Psoas muscle (tissue), 8 donors: ENCODE data around the gene FTO. TPM values are rescaled to one million over a fixed set of nuclear protein-coding genes. Genes with fewer than 3 reads are reported as not detected.
A peak's percentile ranks its signal among the peaks of the same experiment; 100 is the strongest.

Experiments
- ATAC-seq, 4 donors: fragments of 200-7000 bp; cut with Tn5 transposase; one replicate each; pipeline ENCODE4 v1.9.1; 2020; ENCODE audit warnings: moderate library complexity in 3 of 4, mild to moderate bottlenecking in 2 of 4
- DNase-seq, 2 donors: peaks; one replicate each; pipeline ENCODE4 v3.0.0-alpha.2; 2020
- H3K27ac ChIP-seq: fragments of 200-600 bp; one replicate; pipeline ENCODE4 v1.8.0; 2022
- H3K27me3 ChIP-seq, 3 donors: fragments of 200-600 bp in 1 of 3; one replicate each; pipeline versions ENCODE4 v1.6.1 to v1.8.0; 2013 to 2022; ENCODE audit warnings: low read length in 2 of 3, mild to moderate bottlenecking in 2 of 3, moderate library complexity in 1 of 3; ENCODE audit not compliant: insufficient read depth in 3 of 3
- H3K36me3 ChIP-seq, 2 donors: fragments of 200-600 bp in 1 of 2; one replicate each; pipeline versions ENCODE4 v1.6.1 to v1.8.0; 2013 to 2022; ENCODE audit warnings: low read depth in 1 of 2, mild to moderate bottlenecking in 1 of 2, moderate library complexity in 1 of 2; ENCODE audit not compliant: insufficient read depth in 1 of 2
- H3K4me1 ChIP-seq: fragments of 200-600 bp; one replicate; pipeline ENCODE4 v1.8.0; 2022
- H3K4me3 ChIP-seq: fragments of 200-600 bp; one replicate; pipeline ENCODE4 v1.8.0; 2022; ENCODE audit warnings: mild to moderate bottlenecking
- H3K9me3 ChIP-seq: fragments of 200-600 bp; one replicate; pipeline ENCODE4 v1.8.0; 2022
- CTCF ChIP-seq: fragments of 200-600 bp; IDR thresholded peaks from one replicate; pipeline ENCODE4 v1.8.0; 2022; ENCODE audit warnings: antibody characterized with exemption
- WGBS, 3 donors: extraction: QIAGEN DNeasy Blood & Tissue Kit; methylation state at CpG; one replicate each; pipeline versions ENCODE4 v1.1.6 to v1.1.7; 2013; 5-methylcytosine and 5-hydroxymethylcytosine counted together
- intact Hi-C, 2 donors: fragments of 100-400 bp; cut with DNase I; formaldehyde crosslinking; loops; one replicate each; pipeline versions ENCODE4 v1.11.0 to v1.14.2; 2022
- polyA plus RNA-seq, 3 donors: library from polyadenylated mRNA; stranded (reverse); fragments of 200-250 nt; gene quantifications; one replicate each; pipeline ENCODE4 v1.2.3, GENCODE V29; 2013
- total RNA-seq, 4 donors: library from RNA; stranded (reverse); fragmentation: NEBNext Ultra II Directional in 2 of 4; extraction: Animal tissue kit (Norgen Biotek cat#: 25700) in 2 of 4; gene quantifications; one replicate each; pipeline versions ENCODE4 v1.2.1 to v1.2.4, GENCODE V29; 2021 to 2023
- donor health status: healthy with polysubstance abuse.
- donor health status: DM: no; HTN: no; CAD: no; lungs with moderate emphysema.
- donor health status: Bipolar disorder and iron deficiency.
- donor health status: healthy.
- donor health status: DM: yes; HTN: yes; CAD: no.
- donor health status: DM: no; HTN: no; CAD: no.
- donor health status: DM: no; HTN: no; CAD: no.
- donor health status: DM: yes; HTN: yes; CAD: no.

Gene FTO
- total and polyA plus RNA-seq, 7 donors, result 14.2 to 67.6 (median 47.4) TPM

GRCh38 chr16:53753431-53753830 is 49.5 kb downstream of the FTO start:
- Histone ChIP-seq H3K36me3 (no peaks in the 10 kb centered on the region), H3K4me1 (peaks cover 19% of the 10 kb centered on the region), H3K9me3 (no peaks in the 10 kb centered on the region), H3K4me3 (no peak overlapping the region), H3K27ac (no peak overlapping the region), H3K27me3 (no peaks in the 10 kb centered on the region)
- ATAC-seq, result no peak
- DNase-seq, result no peak
- no peak for TF ChIP-seq CTCF
- 75 to 87% (median 76%) methylated on average over 1 of the region's 1 CpG for WGBS, 3 donors
- intact Hi-C loops, result no loop called here

GRCh38 chr16:53755026-53755910 is 51.3 kb downstream of the FTO start:
- peak; percentile 50 to 64 for DNase-seq
- H3K4me3 ChIP-seq, result no peak overlapping the region
- no peak overlapping the region for H3K27ac ChIP-seq
- no peak for TF ChIP-seq CTCF
- no peaks in the 10 kb centered on the region for H3K36me3 ChIP-seq
- peak in 3 of 4 donors; percentile 65 to 87 (median 81) for ATAC-seq
- no peaks in the 10 kb centered on the region for H3K27me3 ChIP-seq
- WGBS, 3 donors, result 71 to 88% (median 74%) methylated on average over 9 of the region's 9 CpGs
- peaks cover 19% of the 10 kb centered on the region for H3K4me1 ChIP-seq
- intact Hi-C loops, result no loop called here
- no peaks in the 10 kb centered on the region for H3K9me3 ChIP-seq

GRCh38 chr16:53756275-53756996 is 52.5 kb downstream of the FTO start:
- no peaks in the 10 kb centered on the region for H3K27me3 ChIP-seq
- no peak overlapping the region for H3K4me3 ChIP-seq
- H3K4me1 ChIP-seq, result peaks cover 19% of the 10 kb centered on the region
- no peak for DNase-seq
- H3K36me3 ChIP-seq, result no peaks in the 10 kb centered on the region
- intact Hi-C loops, result no loop called here
- no peaks in the 10 kb centered on the region for H3K9me3 ChIP-seq
- no peak for TF ChIP-seq CTCF
- peak in 1 of 4 donors; percentile 16 for ATAC-seq
- no peak overlapping the region for H3K27ac ChIP-seq
- WGBS, 3 donors, result 57 to 58% (median 57%) methylated on average over 4 of the region's 4 CpGs

GRCh38 chr16:53757971-53758609 is 54.1 kb downstream of the FTO start:
- no peak for DNase-seq
- no peaks in the 10 kb centered on the region for H3K9me3 ChIP-seq
- intact Hi-C loops, result no loop called here
- H3K27ac ChIP-seq, result no peak overlapping the region
- H3K27me3 ChIP-seq, result no peaks in the 10 kb centered on the region
- no peak for ATAC-seq
- WGBS, 3 donors, result 58 to 71% (median 68%) methylated on average over 4 of the region's 4 CpGs
- TF ChIP-seq CTCF, result no peak
- H3K4me1 ChIP-seq, result peaks cover 20% of the 10 kb centered on the region
- no peak overlapping the region for H3K4me3 ChIP-seq
- H3K36me3 ChIP-seq, result no peaks in the 10 kb centered on the region
